8988T (cell line): Measurements from ENCODE around the gene SGO1.
"Not testable (repeated sequence)": the region's sequence is repeated elsewhere in the genome, so short reads cannot be mapped to it uniquely, and the experiment has no call there.

Experiments
- DNase-seq: peaks from one replicate; pipeline ENCODE4 v3.0.0; 2011

The SGO1 gene

DNA sequence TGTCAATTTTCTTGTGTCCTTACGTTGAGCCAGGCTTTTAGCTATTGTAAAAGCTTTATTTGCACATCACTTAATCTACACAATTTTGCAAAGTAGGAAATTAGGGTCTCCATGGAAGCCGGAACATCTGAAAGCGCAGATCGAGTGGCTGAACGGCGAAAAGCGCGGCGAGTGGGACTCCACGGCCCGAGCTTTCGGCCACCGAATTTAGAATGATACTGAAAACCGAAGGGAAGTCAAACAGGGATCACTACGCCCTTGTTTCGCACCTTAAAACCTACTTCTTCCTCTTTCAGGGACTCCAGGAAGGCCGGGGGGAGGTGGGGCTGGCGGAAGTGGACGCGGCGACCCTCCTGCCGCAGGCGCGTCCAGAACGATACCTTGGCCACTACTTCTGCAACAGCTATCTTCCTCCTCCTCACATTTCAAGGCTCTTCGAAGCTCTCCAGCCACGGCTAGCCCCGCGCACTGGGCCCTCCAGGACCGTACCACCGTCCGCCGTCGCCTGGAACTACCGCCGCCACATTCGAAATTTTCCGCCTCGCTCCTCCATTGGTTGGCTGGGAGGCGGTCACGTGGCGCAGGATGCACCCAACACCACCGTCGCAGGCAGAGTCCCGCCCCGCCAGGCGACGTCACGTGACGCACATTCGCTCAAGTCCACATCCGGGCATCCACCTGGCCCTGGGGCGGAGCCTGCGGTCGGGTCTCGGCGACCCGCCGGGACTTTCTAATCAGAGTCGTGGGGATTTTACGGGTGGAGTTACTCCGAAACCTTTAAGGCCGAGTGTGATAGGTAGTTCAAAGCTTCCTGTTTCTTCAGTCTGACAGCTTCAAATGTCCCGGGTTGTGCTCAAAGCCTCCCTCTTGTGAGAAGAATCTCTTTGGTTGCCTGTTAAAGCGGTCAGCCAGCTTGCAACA, at the start of gene SGO1:
Gene SGO1, minus strand, starts transcription at position 528 of the 921 bp plus-strand sequence. CDS start 2,179 bp downstream, outside the sequence.
- peak; percentile 76 for DNase-seq

DNA sequence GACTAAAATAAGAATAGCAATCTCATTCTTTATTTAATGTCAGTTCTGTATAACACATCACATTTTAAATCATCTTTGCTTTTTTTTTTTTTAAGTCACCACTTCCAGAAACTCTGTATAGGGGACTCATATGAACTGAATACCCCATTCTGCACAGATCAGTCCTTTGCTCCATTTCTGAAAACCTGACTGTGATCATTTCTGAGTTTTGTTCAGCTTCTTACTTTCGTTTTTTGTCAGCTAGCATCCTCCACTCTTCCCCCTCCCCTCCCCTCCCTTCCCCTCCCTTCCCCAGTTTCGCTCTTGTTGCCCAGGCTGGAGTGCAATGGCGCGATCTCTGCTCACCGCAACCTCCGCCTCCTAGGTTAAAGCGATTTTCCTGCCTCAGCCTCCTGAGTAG, 49.8 kb upstream of the SGO1 start:
- no peak for DNase-seq

- no peak for DNase-seq
Measured at GRCh38 chr3:20232906-20233780, 47.1 kb upstream of the SGO1 start.

GRCh38 chr3:20230954-20231353, 44.9 kb upstream of the SGO1 start:
- no peak for DNase-seq

DNA sequence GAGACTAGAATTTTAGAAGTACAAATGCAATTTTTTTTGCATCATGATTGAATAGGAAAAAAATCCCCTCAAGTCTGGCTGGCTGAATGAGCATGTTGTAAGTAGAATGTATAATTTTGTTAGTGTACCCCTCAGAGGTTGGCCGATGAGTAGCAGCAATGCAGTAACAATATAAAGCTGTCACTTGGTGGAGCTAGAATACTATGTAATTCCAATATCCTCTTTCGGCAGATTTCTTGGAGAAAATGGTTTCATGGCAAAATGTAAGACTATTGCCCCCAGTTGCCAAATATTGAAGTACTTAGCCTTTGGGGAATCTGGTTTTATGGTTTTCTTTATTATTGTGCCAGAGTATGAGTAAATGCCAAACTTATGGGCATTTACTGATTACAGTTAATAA, 39.8 kb upstream of the SGO1 start:
- no peak for DNase-seq

DNA sequence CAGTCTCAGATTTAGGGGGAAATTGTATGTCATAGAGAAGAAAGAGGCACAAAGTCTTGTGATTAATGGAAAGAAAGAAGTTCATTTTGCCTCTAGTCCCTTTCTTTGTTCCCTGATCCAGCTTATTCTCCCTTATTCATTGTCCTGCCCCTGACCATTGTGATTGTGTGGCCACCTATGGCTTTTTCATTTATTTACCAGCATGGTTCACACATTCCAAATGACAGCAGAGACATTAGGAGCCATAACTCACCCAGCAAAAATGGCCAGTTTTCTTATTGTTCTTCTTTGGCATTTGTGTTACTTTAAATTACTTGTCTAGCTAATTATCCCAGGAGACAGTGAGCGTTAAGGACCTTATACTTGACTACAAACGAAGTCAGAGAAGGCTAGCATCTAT, 36.3 kb upstream of the SGO1 start:
- no peak for DNase-seq

DNA sequence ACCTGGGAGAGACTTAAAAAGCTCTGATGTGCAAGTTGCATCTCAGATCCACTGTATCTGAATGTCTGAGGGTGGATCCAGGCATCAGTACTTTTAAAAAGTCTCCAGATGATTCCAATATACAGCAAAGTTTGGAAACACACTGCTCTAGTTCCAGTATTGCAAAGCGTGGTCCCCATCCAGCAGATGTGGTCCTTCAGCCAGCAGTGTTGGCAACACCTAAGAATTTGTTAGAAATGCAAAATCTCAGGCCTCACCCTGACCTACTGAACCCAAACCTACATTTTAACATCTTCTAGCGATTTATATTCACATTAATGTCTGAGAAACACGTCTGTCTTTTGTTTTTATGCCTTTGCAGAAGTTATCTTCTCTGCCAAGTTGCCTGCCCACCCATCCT, 32.2 kb upstream of the SGO1 start:
- no peak for DNase-seq

DNA sequence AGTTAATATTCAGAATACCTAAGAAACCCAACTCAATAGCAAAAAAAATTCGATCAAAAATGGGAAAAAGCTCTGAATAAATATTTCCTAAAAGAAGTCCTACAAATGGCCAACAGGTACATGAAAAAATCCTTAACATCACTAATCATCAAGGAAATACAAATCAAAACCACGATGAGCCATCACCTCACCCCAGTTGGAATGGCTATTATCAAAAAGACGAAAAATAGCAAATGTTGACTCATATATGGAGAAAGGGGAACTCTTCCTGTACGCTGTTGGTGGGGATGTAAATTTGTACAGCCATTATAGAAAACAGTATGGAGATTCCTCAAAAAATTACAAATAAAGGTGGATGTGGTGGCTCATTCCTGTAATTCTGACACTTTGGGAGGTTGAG, 29.6 kb upstream of the SGO1 start:
- no peak for DNase-seq

- DNase-seq, result not testable (repeated sequence)
Measured at GRCh38 chr3:20213491-20213890, 27.5 kb upstream of the SGO1 start.

- DNase-seq, result not testable (repeated sequence)
Measured at GRCh38 chr3:20207945-20208344, 21.9 kb upstream of the SGO1 start.

GRCh38 chr3:20205898-20206297, 19.9 kb upstream of the SGO1 start:
- not testable (repeated sequence) for DNase-seq

GRCh38 chr3:20201143-20201542, 15.1 kb upstream of the SGO1 start:
- no peak for DNase-seq

DNA sequence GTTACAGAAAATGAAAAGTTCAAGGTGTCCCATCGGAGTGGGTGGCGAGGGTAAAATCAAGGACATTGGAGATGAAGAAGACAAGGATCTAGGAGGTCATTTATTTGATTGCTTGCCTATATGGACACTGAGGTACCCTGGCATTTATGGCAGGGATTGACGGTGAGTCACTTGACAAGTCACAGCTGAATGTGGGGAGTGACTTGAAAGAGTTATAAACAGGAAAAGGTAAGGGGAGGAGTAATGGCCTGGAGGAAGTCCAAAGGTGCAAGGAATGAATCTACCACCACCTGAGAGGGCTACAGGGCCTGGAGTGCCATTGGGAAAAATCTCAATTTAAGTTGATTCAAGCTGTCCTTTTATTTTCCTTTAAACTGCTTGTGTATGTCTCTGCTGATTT, 11.8 kb upstream of the SGO1 start:
- no peak for DNase-seq

DNA sequence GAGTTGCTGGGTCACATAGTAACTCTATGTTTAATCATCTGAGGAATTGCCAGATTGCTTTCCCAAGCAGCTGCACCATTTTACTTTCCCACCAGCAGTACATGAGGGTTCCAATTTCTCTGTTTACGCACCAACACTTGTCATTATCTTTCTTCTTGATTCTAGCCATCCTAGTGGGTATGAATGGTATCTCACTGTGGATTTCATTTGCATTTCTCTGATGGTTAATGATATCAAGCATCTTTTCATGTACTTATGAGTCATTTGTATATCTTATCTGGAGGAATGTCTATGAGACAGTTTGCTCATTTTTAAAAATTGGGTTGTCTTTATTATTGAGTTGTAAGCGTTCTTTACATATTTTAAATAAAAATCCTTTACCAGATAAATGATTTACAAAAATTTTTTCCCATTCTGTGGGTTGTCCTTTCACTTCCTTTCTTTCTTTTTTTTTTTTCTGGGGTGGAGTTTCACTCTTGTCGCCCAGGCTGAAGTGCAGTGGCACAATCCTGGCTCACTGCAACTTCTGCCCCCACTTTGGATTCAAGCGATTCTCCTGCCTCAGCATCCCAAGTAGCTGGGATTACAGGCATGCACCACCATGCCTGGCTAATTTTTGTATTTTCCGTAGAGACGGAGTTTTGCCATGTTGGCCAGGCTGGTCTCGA, 8.9 kb upstream of the SGO1 start:
- DNase-seq, result no peak

- no peak for DNase-seq
Measured at GRCh38 chr3:20190991-20191390, 5.0 kb upstream of the SGO1 start.

- DNase-seq, result no peak
Measured at GRCh38 chr3:20186600-20187004, 596 bp upstream of the SGO1 start.

- no peak for DNase-seq
Measured at GRCh38 chr3:20185331-20185678, 701 bp downstream of the SGO1 start.

DNA sequence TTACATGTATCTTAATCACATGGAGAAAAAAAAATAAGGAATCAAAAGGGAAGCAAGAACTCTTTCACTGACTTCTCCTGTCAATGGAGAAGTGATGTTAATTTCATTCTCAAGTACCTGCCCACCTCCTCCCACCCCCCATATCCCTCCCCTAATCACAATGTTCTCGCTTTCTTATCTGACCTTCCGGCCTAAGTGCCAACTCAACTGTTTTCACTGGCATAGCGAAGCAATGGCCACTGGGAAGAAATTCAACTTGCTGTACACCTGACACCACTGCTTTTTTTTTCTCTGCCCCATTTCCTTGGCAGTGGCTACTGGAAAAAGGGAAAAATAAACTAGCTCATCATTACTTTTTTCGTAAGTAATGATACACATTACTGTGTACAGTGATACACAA, 3.8 kb downstream of the SGO1 start:
- no peak for DNase-seq

DNA sequence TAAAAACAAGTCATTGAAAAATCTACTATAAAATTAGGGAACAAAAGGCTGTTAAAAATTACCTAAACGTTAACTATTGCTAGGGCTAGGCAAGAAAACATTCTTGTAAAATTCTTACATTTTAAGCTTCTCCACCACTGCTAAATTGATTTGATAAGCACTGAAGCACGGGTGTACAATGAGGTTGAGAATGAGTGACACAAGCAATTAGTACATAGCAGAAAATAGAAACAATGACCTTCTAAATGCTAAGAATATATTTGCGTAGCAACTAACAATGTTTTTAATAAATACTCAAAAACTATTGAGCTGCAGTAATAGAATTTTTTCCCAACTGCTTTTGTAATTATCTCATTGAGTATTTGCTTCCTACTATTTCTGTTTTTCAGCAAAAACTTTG, 4.7 kb downstream of the SGO1 start:
- no peak for DNase-seq

- no peak for DNase-seq
Measured at GRCh38 chr3:20173844-20174410, 12.1 kb downstream of the SGO1 start.

GRCh38 chr3:20161714-20162113, 24.3 kb downstream of the SGO1 start:
- DNase-seq, result no peak

DNA sequence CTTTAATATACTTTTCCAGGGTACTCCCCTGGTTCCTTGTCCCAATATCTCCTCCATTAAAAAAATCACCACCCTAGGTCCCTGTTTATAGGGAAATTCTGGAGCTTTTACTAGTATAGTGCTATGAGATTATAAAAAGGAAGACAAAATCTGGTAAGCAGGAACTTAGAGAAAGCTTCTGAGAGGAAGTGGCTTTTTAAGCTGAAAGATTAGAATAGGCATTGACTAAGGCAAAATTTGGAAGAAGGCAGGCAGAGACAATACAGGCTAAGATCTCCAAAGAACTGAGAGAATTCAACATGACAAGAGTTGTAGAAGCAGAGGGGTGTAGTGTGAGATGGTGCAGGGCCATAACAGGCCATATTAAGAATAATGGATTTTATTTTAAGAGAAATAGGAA, 25.8 kb downstream of the SGO1 start:
- DNase-seq, result no peak

DNA sequence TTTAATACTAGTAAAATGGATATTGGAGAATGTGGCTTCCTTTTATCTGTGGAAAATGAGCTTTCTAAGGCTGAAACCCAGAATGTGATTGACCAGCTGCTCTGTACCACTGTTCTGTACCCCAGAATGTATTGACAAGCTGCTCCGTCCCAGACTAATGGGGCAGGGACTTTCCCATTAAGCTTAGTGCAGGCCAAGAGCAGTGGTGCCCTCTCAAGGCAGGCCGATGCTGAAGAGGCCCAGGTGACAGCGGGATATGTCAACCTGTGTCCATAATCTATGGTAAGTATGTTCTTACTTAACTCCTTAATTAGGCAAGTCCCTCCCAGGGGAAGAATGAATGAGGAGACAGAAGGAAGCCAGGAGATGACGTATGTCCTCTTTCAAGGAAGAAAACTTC, 31.1 kb downstream of the SGO1 start:
- no peak for DNase-seq
